RWPE1 (cell line): ENCODE data around the gene MEI1.

Experiments
- CTCF ChIA-PET: fragments of 350-600 bp; sonication (Branson Sonifier 250); formaldehyde crosslinking; extraction: SDS; loops from one replicate; lab custom pipeline; 2021; lab: Yijun Ruan, JAX
- POLR2A ChIA-PET: fragments of 400-600 bp; formaldehyde crosslinking; extraction: SDS; loops from one replicate; lab custom pipeline; 2020; ENCODE audit warnings: antibody characterized with exemption; ENCODE audit not compliant: low non-redundant PET; lab: Yijun Ruan, JAX
- DNase-seq: peaks from one replicate; pipeline ENCODE4 v3.0.0; 2012; ENCODE audit warnings: low spot score
- H3K27ac ChIP-seq: fragments of 450-650 bp; 2 replicates; pipeline ENCODE4 v1.5.1; 2017
- TF ChIP-seq, protein P1 (sequence below): fragments of 450-650 bp; conservative IDR thresholded peaks from 2 replicates; pipeline ENCODE4 v1.5.1; 2017; ENCODE audit warnings: low read depth, mild to moderate bottlenecking

The MEI1 gene

GRCh38 chr22:41801147-41801819, 102.0 kb downstream of the MEI1 start:
- peak overlapping the region; percentile 82 for H3K27ac ChIP-seq
- TF ChIP-seq, protein P1, sequence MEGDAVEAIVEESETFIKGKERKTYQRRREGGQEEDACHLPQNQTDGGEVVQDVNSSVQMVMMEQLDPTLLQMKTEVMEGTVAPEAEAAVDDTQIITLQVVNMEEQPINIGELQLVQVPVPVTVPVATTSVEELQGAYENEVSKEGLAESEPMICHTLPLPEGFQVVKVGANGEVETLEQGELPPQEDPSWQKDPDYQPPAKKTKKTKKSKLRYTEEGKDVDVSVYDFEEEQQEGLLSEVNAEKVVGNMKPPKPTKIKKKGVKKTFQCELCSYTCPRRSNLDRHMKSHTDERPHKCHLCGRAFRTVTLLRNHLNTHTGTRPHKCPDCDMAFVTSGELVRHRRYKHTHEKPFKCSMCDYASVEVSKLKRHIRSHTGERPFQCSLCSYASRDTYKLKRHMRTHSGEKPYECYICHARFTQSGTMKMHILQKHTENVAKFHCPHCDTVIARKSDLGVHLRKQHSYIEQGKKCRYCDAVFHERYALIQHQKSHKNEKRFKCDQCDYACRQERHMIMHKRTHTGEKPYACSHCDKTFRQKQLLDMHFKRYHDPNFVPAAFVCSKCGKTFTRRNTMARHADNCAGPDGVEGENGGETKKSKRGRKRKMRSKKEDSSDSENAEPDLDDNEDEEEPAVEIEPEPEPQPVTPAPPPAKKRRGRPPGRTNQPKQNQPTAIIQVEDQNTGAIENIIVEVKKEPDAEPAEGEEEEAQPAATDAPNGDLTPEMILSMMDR = no peak
- DNase-seq = no peak
- ChIA-PET CTCF (interaction anchor here (0.7 kb wide), 1 partner anchor 21 kb away, joined by 3 read pairs; no protein-coding TSS in a partner anchor), POLR2A (interaction anchor here (0.5 kb wide), 1 partner anchor 21 kb away, joined by 6 read pairs; no protein-coding TSS in a partner anchor)

GRCh38 chr22:41801886-41802285, 102.6 kb downstream of the MEI1 start:
- H3K27ac ChIP-seq = no peak overlapping the region
- ChIA-PET POLR2A (no interaction called here), CTCF (no interaction called here)
- TF ChIP-seq, protein P1 = no peak
- DNase-seq = no peak

GRCh38 chr22:41805639-41806038, 106.3 kb downstream of the MEI1 start:
- no peak overlapping the region for H3K27ac ChIP-seq
- ChIA-PET POLR2A (no interaction called here), CTCF (interaction anchor here (0.6 kb wide), 1 partner anchor 26 kb away, joined by 3 read pairs; no protein-coding TSS in a partner anchor)
- TF ChIP-seq, protein P1 = no peak
- DNase-seq = no peak

DNA sequence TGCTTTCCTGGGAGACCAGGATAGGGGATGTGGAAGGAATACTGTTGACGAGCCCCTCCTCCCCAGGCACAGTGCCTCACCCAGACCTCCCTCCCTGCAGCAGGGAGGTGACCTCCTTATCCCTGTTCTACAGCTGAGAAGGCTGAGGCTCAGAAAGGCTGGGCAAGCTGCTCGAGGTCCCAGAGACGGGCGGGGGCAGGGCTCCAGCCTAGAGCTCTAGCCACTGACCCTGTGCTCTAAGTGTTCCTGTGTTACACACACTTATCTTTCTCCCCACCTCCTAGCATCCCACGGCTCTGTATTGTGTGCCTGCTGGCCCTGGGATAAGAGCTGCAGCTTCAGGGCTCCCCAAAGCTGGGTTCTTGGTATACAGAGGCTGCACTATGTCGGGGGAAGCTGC, 109.1 kb downstream of the MEI1 start:
- no peak for DNase-seq
- ChIA-PET POLR2A (interaction anchor here (0.6 kb wide), 1 partner anchor 104 kb away, joined by 5 read pairs; no protein-coding TSS in a partner anchor), CTCF (interaction anchor here (1.0 kb wide), 1 partner anchor 111 kb away, joined by 3 read pairs; no protein-coding TSS in a partner anchor)
- H3K27ac ChIP-seq = no peak overlapping the region
- TF ChIP-seq, protein P1 = no peak

GRCh38 chr22:41810022-41810421, 110.7 kb downstream of the MEI1 start:
- DNase-seq = no peak
- ChIA-PET CTCF (no interaction called here), POLR2A (no interaction called here)
- no peak overlapping the region for H3K27ac ChIP-seq
- TF ChIP-seq, protein P1 = no peak

GRCh38 chr22:41812805-41813545, 113.7 kb downstream of the MEI1 start:
- CTCF ChIA-PET = no interaction called here
- TF ChIP-seq, protein P1 = no peak
- DNase-seq = no peak
- peak overlapping the region; percentile 15; the same call in 1 of the 2 replicates for H3K27ac ChIP-seq
- POLR2A ChIA-PET = no interaction called here
